ENCODE data around the gene TP53TG3. TPM values are rescaled to one million over a fixed set of nuclear protein-coding genes. Genes with fewer than 3 reads are reported as not detected.
A peak's percentile ranks its signal among the peaks of the same experiment; 100 is the strongest.
"Not testable (repeated sequence)": the region's sequence is repeated elsewhere in the genome, so short reads cannot be mapped to it uniquely, and the experiment has no call there.

Gene TP53TG3
- total RNA-seq (2022), result not detected in 2 replicates
- not detected for Bru-seq, nascent RNA
- not detected for BruChase-seq, experiment 1, labeled RNA remaining after a 6-hour chase
- not detected for BruChase-seq, experiment 2, labeled RNA remaining after a 2-hour chase
- long read RNA-seq, result 0 reads

GRCh38 chr16:32676065-32676464, at the start of gene TP53TG3:
TP53TG3 (minus strand) TSS chr16:32676165; CDS start chr16:32676097, 68 bp downstream.
- H3K4me3 Mint-ChIP-seq (ENCODE audit: low read depth, unreplicated experiment); DNase-seq; H3K27me3 Mint-ChIP-seq (ENCODE audit: unreplicated experiment); intact Hi-C loops (cut with micrococcal nuclease; ENCODE audit: unreplicated experiment); H3K27ac Mint-ChIP-seq (ENCODE audit: unreplicated experiment); H3K36me3 Mint-ChIP-seq (ENCODE audit: insufficient read depth, unreplicated experiment); H3K4me1 Mint-ChIP-seq (ENCODE audit: low read depth, unreplicated experiment); CTCF ChIA-PET; H3K9me3 Mint-ChIP-seq (ENCODE audit: low read depth, unreplicated experiment); BruUV-seq (replicated peaks): not testable (repeated sequence)

GRCh38 chr16:32650876-32651275, 25.1 kb downstream of the TP53TG3 start:
- H3K27ac Mint-ChIP-seq (ENCODE audit: unreplicated experiment); CTCF ChIA-PET; H3K9me3 Mint-ChIP-seq (ENCODE audit: low read depth, unreplicated experiment); DNase-seq; H3K36me3 Mint-ChIP-seq (ENCODE audit: insufficient read depth, unreplicated experiment); H3K27me3 Mint-ChIP-seq (ENCODE audit: unreplicated experiment); H3K4me3 Mint-ChIP-seq (ENCODE audit: low read depth, unreplicated experiment); H3K4me1 Mint-ChIP-seq (ENCODE audit: low read depth, unreplicated experiment); BruUV-seq (replicated peaks); intact Hi-C loops (cut with micrococcal nuclease; ENCODE audit: unreplicated experiment): not testable (repeated sequence)

GRCh38 chr16:32647562-32647961, 28.4 kb downstream of the TP53TG3 start:
- H3K36me3 Mint-ChIP-seq (ENCODE audit: insufficient read depth, unreplicated experiment); intact Hi-C loops (cut with micrococcal nuclease; ENCODE audit: unreplicated experiment); BruUV-seq (replicated peaks): not testable (repeated sequence)

GRCh38 chr16:32646780-32647179, 29.2 kb downstream of the TP53TG3 start:
- H3K36me3 Mint-ChIP-seq (ENCODE audit: insufficient read depth, unreplicated experiment); CTCF ChIA-PET; H3K4me1 Mint-ChIP-seq (ENCODE audit: low read depth, unreplicated experiment); intact Hi-C loops (cut with micrococcal nuclease; ENCODE audit: unreplicated experiment); H3K27me3 Mint-ChIP-seq (ENCODE audit: unreplicated experiment); H3K4me3 Mint-ChIP-seq (ENCODE audit: low read depth, unreplicated experiment); DNase-seq; BruUV-seq (replicated peaks): not testable (repeated sequence)
- peak overlapping the region; percentile 86 for H3K27ac Mint-ChIP-seq (ENCODE audit: unreplicated experiment)
- H3K9me3 Mint-ChIP-seq (ENCODE audit: low read depth, unreplicated experiment), result peaks cover 18% of the 10 kb centered on the region

More at GRCh38 chr16:32647562-32647961, 28.4 kb downstream of the TP53TG3 start:
- Mint-ChIP-seq H3K27ac (ENCODE audit: unreplicated experiment) (peak overlapping the region; percentile 33), H3K9me3 (ENCODE audit: low read depth, unreplicated experiment) (peaks cover 18% of the 10 kb centered on the region)
- DNase-seq; H3K4me3 Mint-ChIP-seq (ENCODE audit: low read depth, unreplicated experiment); H3K4me1 Mint-ChIP-seq (ENCODE audit: low read depth, unreplicated experiment); H3K27me3 Mint-ChIP-seq (ENCODE audit: unreplicated experiment); CTCF ChIA-PET: not testable (repeated sequence)

- DNase-seq; H3K36me3 Mint-ChIP-seq (ENCODE audit: insufficient read depth, unreplicated experiment); intact Hi-C loops (cut with micrococcal nuclease; ENCODE audit: unreplicated experiment); H3K4me3 Mint-ChIP-seq (ENCODE audit: low read depth, unreplicated experiment); BruUV-seq (replicated peaks); H3K4me1 Mint-ChIP-seq (ENCODE audit: low read depth, unreplicated experiment); CTCF ChIA-PET; H3K27me3 Mint-ChIP-seq (ENCODE audit: unreplicated experiment): not testable (repeated sequence)
- peak overlapping the region; percentile 86 for H3K27ac Mint-ChIP-seq (ENCODE audit: unreplicated experiment)
- peaks cover 18% of the 10 kb centered on the region for H3K9me3 Mint-ChIP-seq (ENCODE audit: low read depth, unreplicated experiment)
Measured at GRCh38 chr16:32646177-32646576, 29.8 kb downstream of the TP53TG3 start.

- H3K4me3 Mint-ChIP-seq (ENCODE audit: low read depth, unreplicated experiment); H3K36me3 Mint-ChIP-seq (ENCODE audit: insufficient read depth, unreplicated experiment); H3K4me1 Mint-ChIP-seq (ENCODE audit: low read depth, unreplicated experiment); DNase-seq; intact Hi-C loops (cut with micrococcal nuclease; ENCODE audit: unreplicated experiment); BruUV-seq (replicated peaks); H3K27me3 Mint-ChIP-seq (ENCODE audit: unreplicated experiment); CTCF ChIA-PET: not testable (repeated sequence)
- H3K27ac Mint-ChIP-seq (ENCODE audit: unreplicated experiment), result peak overlapping the region; percentile 14
- H3K9me3 Mint-ChIP-seq (ENCODE audit: low read depth, unreplicated experiment), result peaks cover 18% of the 10 kb centered on the region
Measured at GRCh38 chr16:32645278-32645908, 30.6 kb downstream of the TP53TG3 start.

GRCh38 chr16:32644715-32645114, 31.2 kb downstream of the TP53TG3 start:
- BruUV-seq (replicated peaks); CTCF ChIA-PET; H3K27me3 Mint-ChIP-seq (ENCODE audit: unreplicated experiment); DNase-seq; H3K4me1 Mint-ChIP-seq (ENCODE audit: low read depth, unreplicated experiment); intact Hi-C loops (cut with micrococcal nuclease; ENCODE audit: unreplicated experiment); H3K36me3 Mint-ChIP-seq (ENCODE audit: insufficient read depth, unreplicated experiment); H3K4me3 Mint-ChIP-seq (ENCODE audit: low read depth, unreplicated experiment): not testable (repeated sequence)
- Mint-ChIP-seq H3K9me3 (ENCODE audit: low read depth, unreplicated experiment) (peaks cover 18% of the 10 kb centered on the region), H3K27ac (ENCODE audit: unreplicated experiment) (peak overlapping the region; percentile 14)

- BruUV-seq (replicated peaks); intact Hi-C loops (cut with micrococcal nuclease; ENCODE audit: unreplicated experiment); H3K36me3 Mint-ChIP-seq (ENCODE audit: insufficient read depth, unreplicated experiment); CTCF ChIA-PET; DNase-seq; H3K27me3 Mint-ChIP-seq (ENCODE audit: unreplicated experiment); H3K4me3 Mint-ChIP-seq (ENCODE audit: low read depth, unreplicated experiment); H3K27ac Mint-ChIP-seq (ENCODE audit: unreplicated experiment); H3K4me1 Mint-ChIP-seq (ENCODE audit: low read depth, unreplicated experiment); H3K9me3 Mint-ChIP-seq (ENCODE audit: low read depth, unreplicated experiment): not testable (repeated sequence)
Measured at GRCh38 chr16:32637614-32638013, 38.4 kb downstream of the TP53TG3 start.

GRCh38 chr16:32632096-32632495, 43.9 kb downstream of the TP53TG3 start:
- H3K9me3 Mint-ChIP-seq (ENCODE audit: low read depth, unreplicated experiment); H3K4me1 Mint-ChIP-seq (ENCODE audit: low read depth, unreplicated experiment); CTCF ChIA-PET; intact Hi-C loops (cut with micrococcal nuclease; ENCODE audit: unreplicated experiment); H3K27me3 Mint-ChIP-seq (ENCODE audit: unreplicated experiment); H3K4me3 Mint-ChIP-seq (ENCODE audit: low read depth, unreplicated experiment); H3K36me3 Mint-ChIP-seq (ENCODE audit: insufficient read depth, unreplicated experiment); DNase-seq; BruUV-seq (replicated peaks); H3K27ac Mint-ChIP-seq (ENCODE audit: unreplicated experiment): not testable (repeated sequence)

Data from Calu3 (cell line).